GM21723 (cell line): ENCODE data around the gene TMEM176A.
"Not testable (repeated sequence)": the region's sequence is repeated elsewhere in the genome, so short reads cannot be mapped to it uniquely, and the experiment has no call there.

Experiments
- ATAC-seq: cut with Tn5 transposase; IDR thresholded peaks from one replicate; pipeline ENCODE4 v1.9.1; 2021; ENCODE audit warnings: mild to moderate bottlenecking, moderate library complexity; ENCODE audit not compliant: unreplicated experiment

TMEM176A gene

GRCh38 chr7:150807616-150808438 is 7.3 kb downstream of the TMEM176A start:
- not testable (repeated sequence) for ATAC-seq

- no peak for ATAC-seq
Measured at GRCh38 chr7:150814328-150815001, 13.9 kb downstream of the TMEM176A start.

GRCh38 chr7:150818971-150819370 is 18.4 kb downstream of the TMEM176A start:
- ATAC-seq, result no peak

- ATAC-seq, result no peak
Measured at GRCh38 chr7:150820148-150820547, 19.6 kb downstream of the TMEM176A start.

GRCh38 chr7:150820578-150821198 is 20.1 kb downstream of the TMEM176A start:
- ATAC-seq, result no peak

GRCh38 chr7:150823043-150823442 is 22.5 kb downstream of the TMEM176A start:
- ATAC-seq, result no peak

GRCh38 chr7:150823484-150824126 is 23.0 kb downstream of the TMEM176A start:
- no peak for ATAC-seq

GRCh38 chr7:150824379-150825177 is 24.0 kb downstream of the TMEM176A start:
- ATAC-seq, result no peak

GRCh38 chr7:150826061-150826849 is 25.7 kb downstream of the TMEM176A start:
- ATAC-seq, result no peak

GRCh38 chr7:150828384-150828783 is 27.8 kb downstream of the TMEM176A start:
- ATAC-seq, result no peak

- no peak for ATAC-seq
Measured at GRCh38 chr7:150829426-150829825, 28.9 kb downstream of the TMEM176A start.

GRCh38 chr7:150830937-150831336 is 30.4 kb downstream of the TMEM176A start:
- no peak for ATAC-seq

- no peak for ATAC-seq
Measured at GRCh38 chr7:150831851-150832250, 31.3 kb downstream of the TMEM176A start.

- no peak for ATAC-seq
Measured at GRCh38 chr7:150835019-150835418, 34.5 kb downstream of the TMEM176A start.

GRCh38 chr7:150835702-150836280 is 35.2 kb downstream of the TMEM176A start:
- no peak for ATAC-seq

- ATAC-seq, result no peak
Measured at GRCh38 chr7:150838965-150839650, 38.5 kb downstream of the TMEM176A start.

GRCh38 chr7:150842018-150842417 is 41.4 kb downstream of the TMEM176A start:
- ATAC-seq, result no peak

GRCh38 chr7:150842716-150843115 is 42.1 kb downstream of the TMEM176A start:
- ATAC-seq, result no peak

- no peak for ATAC-seq
Measured at GRCh38 chr7:150845421-150845861, 44.9 kb downstream of the TMEM176A start.
